Stimulated activated CD4-positive, alpha-beta T cell treated with anti-CD3 and anti-CD28 coated beads, TNF-alpha, amount 100 ng/mL, for 48 hours (primary cell): ENCODE data around the gene UNCX.
"Not testable (repeated sequence)": the region's sequence is repeated elsewhere in the genome, so short reads cannot be mapped to it uniquely, and the experiment has no call there.

ENCODE experiments used
- DNase-seq, 3 donors: peaks; one replicate each; pipeline ENCODE4 v3.0.0-alpha.2; 2020; ENCODE audit warnings: low read depth in 3 of 3

The UNCX gene

GRCh38 chr7:1232623-1233332 lies at the start of gene UNCX:
TSS of gene UNCX (plus strand) at chr7:1232872. CDS start at chr7:1233018, 146 bp downstream.
- DNase-seq: no peak

DNA sequence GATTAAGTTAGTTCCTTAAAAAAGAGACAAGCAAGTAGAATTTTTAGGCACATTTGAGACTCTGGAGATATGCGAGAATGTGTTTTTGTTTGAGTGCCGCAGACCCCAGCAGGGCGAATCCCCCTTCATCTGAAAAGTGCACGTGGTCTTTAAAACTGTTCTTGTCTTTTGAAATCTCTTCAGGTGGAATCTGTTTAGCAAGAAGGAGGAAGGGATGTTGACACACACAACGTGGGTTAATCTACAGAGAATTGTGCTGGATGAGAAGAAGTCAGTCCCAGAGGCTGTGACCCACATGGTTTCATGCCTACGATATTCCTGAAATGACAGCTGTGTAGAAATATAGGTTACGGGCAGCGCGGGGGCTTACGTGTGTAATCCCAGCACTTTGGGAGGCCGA lies 45.5 kb upstream of the UNCX start:
- DNase-seq: no peak

DNA sequence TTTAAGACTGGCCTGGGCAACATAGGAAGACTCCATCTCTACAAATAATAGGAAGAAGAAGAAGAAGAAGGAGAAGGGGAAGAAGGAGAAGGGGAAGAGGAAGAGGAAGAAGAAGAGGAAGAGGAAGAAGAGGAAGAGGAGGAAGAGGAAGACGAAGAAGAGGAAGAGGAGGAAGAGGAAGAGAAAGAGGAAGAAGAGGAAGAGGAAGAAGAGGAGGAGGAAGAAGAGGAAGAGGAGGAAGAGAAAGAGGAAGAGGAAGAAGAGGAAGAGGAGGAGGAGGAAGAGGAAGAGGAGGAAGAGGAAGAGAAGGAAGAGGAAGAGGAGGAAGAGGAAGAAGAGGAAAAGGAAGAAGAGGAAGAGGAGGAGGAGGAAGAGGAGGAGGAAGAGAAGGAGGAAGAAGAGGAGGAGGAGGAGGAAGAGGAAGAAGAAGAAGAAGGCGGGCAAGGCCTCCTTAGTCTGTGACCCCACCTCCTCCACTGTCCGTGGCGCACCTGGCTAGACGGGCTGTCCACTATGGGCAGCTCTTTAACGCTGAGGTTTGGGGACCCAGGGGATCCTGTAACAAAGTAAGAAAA lies 43.9 kb upstream of the UNCX start:
- no peak for DNase-seq

DNA sequence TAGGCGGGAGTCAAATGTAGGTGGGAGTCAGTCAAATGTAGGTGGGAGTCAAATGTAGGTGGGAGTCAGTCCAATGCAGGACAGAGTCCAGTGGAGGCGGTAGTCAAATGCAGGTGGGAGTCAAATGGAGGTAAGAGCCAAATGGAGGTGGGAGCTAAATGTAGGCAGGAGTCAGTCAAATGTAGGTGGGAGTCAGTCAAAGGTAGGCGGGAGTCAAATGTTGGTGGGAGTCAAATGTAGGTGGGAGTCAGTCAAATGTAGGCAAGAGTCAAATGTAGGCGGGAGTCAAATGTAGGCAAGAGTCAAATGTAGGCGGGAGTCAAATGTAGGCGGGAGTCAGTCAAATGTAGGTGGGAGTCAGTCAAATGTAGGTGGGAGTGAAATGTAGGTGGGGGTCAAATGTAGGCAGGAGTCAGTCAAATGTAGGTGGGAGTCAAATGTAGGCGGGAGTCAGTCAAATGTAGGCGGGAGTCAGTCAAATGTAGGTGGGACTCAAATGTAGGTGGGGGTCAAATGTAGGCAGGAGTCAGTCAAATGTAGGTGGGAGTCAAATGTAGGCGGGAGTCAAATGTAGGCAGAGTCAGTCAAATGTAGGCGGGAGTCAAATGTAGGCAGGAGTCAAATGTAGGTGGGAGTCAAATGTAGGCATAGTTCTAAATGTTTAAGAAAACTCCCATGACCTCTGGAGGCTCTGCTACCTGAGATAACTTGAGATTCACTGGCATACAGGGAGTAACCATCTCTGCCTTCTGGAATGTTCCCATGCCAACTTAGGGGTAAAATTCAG lies 42.5 kb upstream of the UNCX start:
- DNase-seq: no peak

GRCh38 chr7:1192171-1192676 lies 40.4 kb upstream of the UNCX start:
- DNase-seq: peak in 1 of 3 donors; percentile 28

DNA sequence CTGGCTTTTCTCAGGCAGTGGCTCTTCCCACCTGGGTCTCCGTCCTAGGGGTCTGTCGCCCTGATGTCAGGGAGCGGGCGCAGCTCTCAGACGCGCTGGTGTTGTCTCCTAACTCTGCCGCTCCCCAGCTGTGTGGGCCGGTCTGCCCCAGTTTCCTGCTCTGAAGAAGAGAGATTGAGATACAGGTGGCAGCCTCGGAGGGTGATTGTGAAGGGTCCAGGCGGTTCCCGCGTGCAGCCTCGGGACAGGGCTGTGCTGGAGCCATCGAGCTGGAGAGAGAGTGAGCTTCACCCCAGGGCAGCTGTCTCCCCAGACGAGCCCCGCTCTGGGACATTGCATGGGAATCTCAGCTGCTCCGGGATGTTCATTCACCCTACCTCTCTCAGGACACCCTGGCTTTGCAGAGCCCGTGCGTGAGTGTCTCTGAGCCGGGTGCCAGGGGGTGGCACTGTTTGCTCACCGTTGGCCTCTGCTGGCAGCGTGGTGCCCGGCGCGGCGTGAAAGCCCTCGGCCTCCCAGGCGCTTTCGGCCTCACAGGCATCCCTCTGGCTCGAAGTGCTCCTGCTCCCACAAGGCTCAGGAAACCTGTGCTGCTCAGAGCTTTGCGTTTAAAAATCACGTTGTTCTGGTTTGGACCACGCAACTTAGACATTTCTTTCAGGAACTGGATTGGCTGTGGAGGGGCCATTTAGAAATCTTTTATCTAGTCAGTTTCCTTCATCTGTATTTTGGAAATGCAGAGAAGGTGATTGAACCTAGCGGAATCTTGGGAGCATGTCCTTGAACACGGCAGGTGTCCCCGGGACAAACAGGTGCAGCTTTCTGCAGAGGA lies 38.9 kb upstream of the UNCX start:
- DNase-seq: peak in 1 of 3 donors; percentile 37

DNA sequence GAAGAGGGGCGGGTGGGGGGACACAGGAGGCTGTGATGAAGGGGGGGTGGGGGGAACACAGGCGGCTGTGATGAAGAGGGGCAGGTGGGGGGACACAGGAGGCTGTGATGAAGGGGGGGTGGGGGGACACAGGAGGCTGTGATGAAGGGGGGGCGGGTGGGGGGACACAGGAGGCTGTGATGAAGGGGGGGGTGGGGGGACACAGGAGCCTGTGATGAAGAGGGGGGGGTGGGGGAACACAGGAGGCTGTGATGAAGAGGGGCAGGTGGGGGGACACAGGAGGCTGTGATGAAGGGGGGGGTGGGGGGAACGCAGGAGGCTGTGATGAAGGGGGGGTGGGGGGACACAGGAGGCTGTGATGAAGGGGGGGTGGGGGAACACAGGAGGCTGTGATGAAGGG lies 36.2 kb upstream of the UNCX start:
- not testable (repeated sequence) for DNase-seq

DNA sequence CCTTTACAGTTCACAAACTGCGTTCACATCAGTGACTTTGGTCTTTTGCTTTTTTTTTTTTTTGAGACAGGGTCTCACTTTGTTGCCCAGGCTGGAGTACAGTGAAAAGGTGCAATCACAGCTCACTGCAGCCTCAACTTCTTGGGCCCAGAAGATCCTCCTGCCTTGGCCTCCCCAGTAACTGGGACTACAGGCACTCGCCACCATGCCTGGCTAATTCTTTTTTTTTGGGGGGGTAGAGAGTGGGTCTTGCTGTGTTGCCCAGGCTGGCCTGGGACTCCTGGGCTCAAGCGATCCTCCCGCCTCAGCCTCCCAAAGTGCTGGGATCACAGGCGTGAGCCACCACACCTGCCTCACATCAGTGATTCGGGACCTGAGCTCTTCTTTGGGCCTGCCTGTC lies 35.7 kb upstream of the UNCX start:
- no peak for DNase-seq

GRCh38 chr7:1197997-1198625 lies 34.6 kb upstream of the UNCX start:
- DNase-seq: no peak

GRCh38 chr7:1200045-1200444 lies 32.6 kb upstream of the UNCX start:
- no peak for DNase-seq

DNA sequence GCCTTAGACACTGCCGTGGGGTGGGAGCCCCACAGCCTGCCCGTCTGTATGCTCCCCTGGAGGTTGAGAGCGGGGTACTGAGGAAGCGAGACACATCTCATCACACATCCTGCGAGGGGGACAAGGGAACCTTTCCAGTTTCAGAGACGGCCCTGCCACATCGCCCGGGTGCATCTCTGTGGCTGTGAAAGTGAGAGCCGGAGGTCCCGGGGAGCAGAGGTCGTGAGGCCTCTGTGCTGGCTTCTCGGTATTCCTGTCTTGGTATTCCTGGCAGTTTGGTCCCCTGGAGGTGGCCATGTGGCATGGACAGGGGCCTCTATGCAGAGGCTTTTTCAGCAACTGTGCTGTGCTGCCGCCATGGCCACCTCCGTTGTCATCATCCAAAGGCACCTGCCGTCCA lies 30.8 kb upstream of the UNCX start:
- no peak for DNase-seq

DNA sequence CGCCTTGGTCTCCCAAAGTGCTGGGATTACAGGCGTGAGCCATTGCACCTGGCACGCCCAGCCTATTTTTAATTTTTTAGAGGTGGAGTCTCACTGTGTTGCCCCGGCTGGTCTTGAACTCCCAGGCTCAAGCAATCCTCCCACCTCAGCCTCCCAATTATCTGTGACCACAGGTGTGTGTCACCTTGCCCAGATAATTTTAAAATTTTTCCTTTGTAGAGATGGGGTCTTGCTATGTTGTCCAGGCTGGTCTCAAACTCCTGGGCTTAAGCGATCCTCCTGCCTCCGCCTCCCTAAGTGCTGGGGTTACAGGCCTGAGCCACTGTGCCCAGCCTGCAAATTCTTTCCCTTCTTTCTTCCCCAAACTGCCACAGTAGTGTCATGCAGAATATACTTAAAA lies 29.8 kb upstream of the UNCX start:
- DNase-seq: not testable (repeated sequence)

- DNase-seq: no peak
Measured at GRCh38 chr7:1204460-1205140, 28.1 kb upstream of the UNCX start.

DNA sequence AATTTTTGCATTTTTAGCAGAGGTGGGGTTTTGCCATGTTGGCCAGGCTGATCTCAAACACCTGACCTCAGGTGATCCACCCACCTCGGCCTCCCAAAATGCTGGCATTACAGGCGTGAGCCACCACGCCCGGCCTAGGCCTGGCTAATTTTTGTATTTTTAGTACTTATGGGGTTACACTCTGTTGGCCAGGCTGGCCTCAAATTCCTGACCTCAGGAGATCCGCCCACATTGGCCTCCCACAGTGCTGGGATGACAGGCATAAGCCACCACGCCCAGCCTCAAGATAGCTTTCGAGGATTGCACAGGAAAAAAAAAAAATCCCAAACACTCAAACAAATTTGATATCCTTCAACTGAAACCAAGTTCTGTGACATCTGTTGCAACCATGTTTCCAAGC lies 26.9 kb upstream of the UNCX start:
- not testable (repeated sequence) for DNase-seq

DNA sequence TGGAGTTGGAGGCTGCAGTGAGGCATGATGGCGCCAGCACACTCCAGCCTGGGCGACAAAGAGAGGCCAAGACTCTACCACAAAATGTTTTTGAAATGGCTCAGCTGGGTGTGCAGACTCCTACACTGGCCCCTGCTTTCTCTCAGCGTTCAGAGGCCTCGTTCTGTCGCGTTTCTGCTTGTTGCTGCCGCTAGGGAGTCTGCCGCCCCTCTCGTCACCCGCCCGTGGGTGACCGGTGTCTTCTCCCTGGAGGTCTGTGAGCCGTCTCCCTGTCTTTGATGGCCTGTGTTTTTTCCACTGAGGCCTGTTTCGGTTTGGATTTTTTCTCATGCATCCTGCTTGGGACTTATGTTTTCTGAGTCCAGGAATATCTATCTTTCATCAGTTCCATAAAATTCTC lies 23.6 kb upstream of the UNCX start:
- no peak for DNase-seq

DNA sequence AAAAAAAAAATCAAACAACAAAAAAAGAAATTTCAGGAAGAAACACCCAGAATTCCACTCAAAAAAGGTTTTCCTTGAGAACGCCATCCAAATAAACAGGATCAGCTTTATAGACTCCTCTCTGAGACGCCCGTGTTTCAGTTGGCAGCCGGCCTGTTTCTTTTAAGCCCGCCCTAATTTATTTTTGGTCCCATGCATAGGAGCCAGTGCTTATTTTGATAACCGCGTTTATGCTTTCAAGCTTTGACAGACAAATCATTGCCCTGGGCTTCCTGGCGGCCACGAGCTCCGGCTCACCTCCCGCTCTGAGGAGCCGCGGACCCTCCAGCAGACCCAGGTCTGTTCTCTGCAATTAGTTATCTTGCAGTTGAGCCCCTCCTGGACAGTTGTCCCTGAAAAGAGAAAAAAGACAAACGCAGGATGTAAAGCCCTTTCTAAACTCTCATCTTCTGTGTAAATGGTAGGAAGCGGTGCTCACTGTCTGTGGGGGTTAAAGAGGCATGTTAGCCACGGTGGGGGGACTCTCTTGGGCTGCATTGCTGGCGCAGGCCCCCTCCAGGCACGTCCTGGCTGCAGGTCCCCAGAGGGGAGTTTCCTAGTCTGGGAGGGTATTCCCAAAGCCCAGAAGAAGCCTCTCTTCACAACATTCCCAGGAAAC lies 22.2 kb upstream of the UNCX start:
- no peak for DNase-seq

GRCh38 chr7:1210979-1211608 lies 21.6 kb upstream of the UNCX start:
- no peak for DNase-seq

- DNase-seq: no peak
Measured at GRCh38 chr7:1211611-1212010, 21.1 kb upstream of the UNCX start.

DNA sequence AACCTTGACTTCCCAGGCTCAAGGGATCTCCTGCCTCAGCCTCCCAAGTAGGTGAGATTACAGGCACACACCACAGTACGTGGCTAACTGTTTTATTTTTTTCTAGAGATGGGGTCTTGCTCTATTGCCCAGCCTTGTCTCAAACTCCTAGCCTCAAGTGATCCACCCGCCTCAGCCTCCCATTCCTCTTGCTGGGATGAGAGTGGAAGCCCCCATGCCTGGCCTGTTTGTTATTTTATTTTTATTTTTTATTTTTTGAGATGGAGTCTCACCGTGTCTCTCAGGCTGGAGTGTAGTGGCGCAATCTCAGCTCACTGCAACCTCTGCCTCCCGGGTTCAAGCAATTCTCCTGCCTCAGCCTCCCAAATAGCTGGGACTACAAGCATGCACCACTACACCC lies 20.6 kb upstream of the UNCX start:
- not testable (repeated sequence) for DNase-seq

GRCh38 chr7:1214516-1214915 lies 18.2 kb upstream of the UNCX start:
- DNase-seq: no peak
